SIG-M5 treated with dmso at 0.1 percent for 504 hours (cell line): Measurements from ENCODE around the gene TXNDC11.
A peak's percentile ranks its signal among the peaks of the same experiment; 100 is the strongest.
"Not testable (repeated sequence)": the region's sequence is repeated elsewhere in the genome, so short reads cannot be mapped to it uniquely, and the experiment has no call there.

Experiments
- DNase-seq: peaks from one replicate; lab custom pipeline; 2025; ENCODE audit not compliant: unreplicated experiment; lab: John Stamatoyannopoulos, UW

TXNDC11 gene

GRCh38 chr16:11742536-11743307, at the start of gene TXNDC11:
Gene TXNDC11, minus strand, starts transcription at chr16:11742857. Its CDS starts 127 bp downstream, at chr16:11742730.
- DNase-seq: peak; percentile 91

- DNase-seq: no peak
Observed at GRCh38 chr16:11791144-11791828, 48.6 kb upstream of the TXNDC11 start.

GRCh38 chr16:11788914-11789313, 46.3 kb upstream of the TXNDC11 start:
- DNase-seq: no peak

GRCh38 chr16:11784980-11785599, 42.4 kb upstream of the TXNDC11 start:
- DNase-seq: not testable (repeated sequence)

GRCh38 chr16:11784381-11784780, 41.7 kb upstream of the TXNDC11 start:
- not testable (repeated sequence) for DNase-seq

- no peak for DNase-seq
Observed at GRCh38 chr16:11784038-11784369, 41.3 kb upstream of the TXNDC11 start.

GRCh38 chr16:11783319-11784037, 40.8 kb upstream of the TXNDC11 start:
- no peak for DNase-seq

- no peak for DNase-seq
Observed at GRCh38 chr16:11781773-11782172, 39.1 kb upstream of the TXNDC11 start.

GRCh38 chr16:11780991-11781680, 38.5 kb upstream of the TXNDC11 start:
- no peak for DNase-seq

- DNase-seq: no peak
Observed at GRCh38 chr16:11779074-11779473, 36.4 kb upstream of the TXNDC11 start.

- DNase-seq: no peak
Observed at GRCh38 chr16:11774065-11774626, 31.5 kb upstream of the TXNDC11 start.

- peak; percentile 83 for DNase-seq
Observed at GRCh38 chr16:11768849-11769248, 26.2 kb upstream of the TXNDC11 start.

GRCh38 chr16:11762431-11762830, 19.8 kb upstream of the TXNDC11 start:
- no peak for DNase-seq

GRCh38 chr16:11759997-11760396, 17.3 kb upstream of the TXNDC11 start:
- DNase-seq: no peak

GRCh38 chr16:11759163-11759834, 16.6 kb upstream of the TXNDC11 start:
- DNase-seq: no peak

- no peak for DNase-seq
Observed at GRCh38 chr16:11757671-11758545, 15.3 kb upstream of the TXNDC11 start.

GRCh38 chr16:11756248-11756647, 13.6 kb upstream of the TXNDC11 start:
- DNase-seq: no peak

- no peak for DNase-seq
Observed at GRCh38 chr16:11755022-11755760, 12.5 kb upstream of the TXNDC11 start.
